ENCODE data around the gene EPHB1. TPM values are rescaled to one million over a fixed set of nuclear protein-coding genes. Genes with fewer than 3 reads are reported as not detected.

The EPHB1 gene
- polyA plus RNA-seq, 3 donors = 0.06 to 0.55 TPM; not detected in 1

DNA sequence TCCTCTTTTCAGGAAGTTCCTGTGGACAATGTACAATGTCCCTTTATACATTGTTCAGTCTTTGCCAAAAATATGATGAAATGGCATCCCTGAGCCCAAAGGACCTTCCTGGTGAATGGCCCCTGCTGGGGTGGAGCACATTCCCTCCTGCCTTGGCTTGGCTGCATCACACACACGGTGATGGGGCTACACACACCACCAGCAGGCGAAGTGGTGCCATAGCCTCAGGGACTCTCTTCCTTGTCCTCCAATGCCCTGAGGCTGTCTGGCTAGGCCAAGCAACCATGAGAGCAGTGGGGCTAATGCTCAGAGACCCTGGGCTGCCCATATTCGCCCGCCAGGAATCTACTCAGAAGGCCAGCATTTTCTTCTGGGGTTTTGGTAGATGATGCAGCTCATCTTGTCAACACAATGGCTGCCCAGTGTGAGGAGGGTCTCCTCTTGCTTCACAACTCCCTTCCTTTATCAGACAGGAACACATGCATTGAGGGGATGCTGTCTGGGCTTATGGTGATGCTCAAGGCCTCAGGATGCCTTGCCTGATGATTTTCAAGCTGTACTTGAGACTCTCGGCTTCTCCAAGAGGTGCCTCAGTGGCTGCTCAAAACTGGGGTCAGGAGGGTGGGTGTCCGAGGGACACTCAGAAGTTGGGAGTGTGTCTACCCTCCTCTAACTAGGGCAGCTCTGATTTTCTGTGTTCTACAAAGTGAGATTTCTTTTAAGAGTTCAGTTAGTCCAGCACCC is 40.9 kb upstream of the EPHB1 start:
- 64% methylated on average over 2 of the region's 6 CpGs for WGBS (ENCODE audit: insufficient coverage)
- Mint-ChIP-seq H3K4me1 (no peaks in the 10 kb centered on the region), H3K4me3 (no peak overlapping the region), H3K9me3 (peaks cover 0 to 2% (median 0%) of the 10 kb centered on the region in 7 donors), H3K36me3 (no peaks in the 10 kb centered on the region), H3K27me3 (ENCODE audit: low read depth in 3 of 3) (peaks cover 1 to 2% (median 2%) of the 10 kb centered on the region in 3 donors), H3K27ac (no peak overlapping the region)
- Histone ChIP-seq H3K4me2 (replicated peaks; ENCODE audit: extremely low read depth, low read length, poor library complexity, severe bottlenecking) (no peak overlapping the region), H3K4me3 (replicated peaks in 1 of 3; ENCODE audit: low read depth in 2 of 3, low read length in 3 of 3) (no peak overlapping the region), H3K27ac (ENCODE audit: low read depth in 1 of 2, low read length in 2 of 2) (no peak overlapping the region), H3K4me1 (ENCODE audit: control insufficient read depth in 1 of 2, insufficient read depth in 2 of 2, low read length in 2 of 2) (no peaks in the 10 kb centered on the region), H3K36me3 (replicated peaks in 1 of 2; ENCODE audit: control insufficient read depth in 1 of 2, insufficient read depth in 2 of 2, low read length in 2 of 2) (no peaks in the 10 kb centered on the region), H4K20me1 (ENCODE audit: insufficient read depth, low read length) (no peaks in the 10 kb centered on the region), H2AFZ (ENCODE audit: insufficient read depth, low read depth, low read length, poor library complexity, severe bottlenecking) (no peak overlapping the region), H3K27me3 (ENCODE audit: control insufficient read depth in 2 of 2, insufficient read depth in 2 of 2, low read length in 2 of 2) (no peaks in the 10 kb centered on the region), H3K9me3 (replicated peaks in 1 of 2; ENCODE audit: control insufficient read depth in 1 of 2, insufficient read depth in 1 of 2, low read length in 2 of 2) (no peaks in the 10 kb centered on the region), H3K79me2 (ENCODE audit: insufficient read depth, low read length) (no peaks in the 10 kb centered on the region), H3K9ac (ENCODE audit: insufficient read depth, low read length, poor library complexity, severe bottlenecking) (no peak overlapping the region)
- no peak for TF ChIP-seq CTCF (IDR thresholded peaks at IDR 0.05)
- intact Hi-C loops (cut with micrococcal nuclease) = no loop called here
- DNase-seq = no peak

DNA sequence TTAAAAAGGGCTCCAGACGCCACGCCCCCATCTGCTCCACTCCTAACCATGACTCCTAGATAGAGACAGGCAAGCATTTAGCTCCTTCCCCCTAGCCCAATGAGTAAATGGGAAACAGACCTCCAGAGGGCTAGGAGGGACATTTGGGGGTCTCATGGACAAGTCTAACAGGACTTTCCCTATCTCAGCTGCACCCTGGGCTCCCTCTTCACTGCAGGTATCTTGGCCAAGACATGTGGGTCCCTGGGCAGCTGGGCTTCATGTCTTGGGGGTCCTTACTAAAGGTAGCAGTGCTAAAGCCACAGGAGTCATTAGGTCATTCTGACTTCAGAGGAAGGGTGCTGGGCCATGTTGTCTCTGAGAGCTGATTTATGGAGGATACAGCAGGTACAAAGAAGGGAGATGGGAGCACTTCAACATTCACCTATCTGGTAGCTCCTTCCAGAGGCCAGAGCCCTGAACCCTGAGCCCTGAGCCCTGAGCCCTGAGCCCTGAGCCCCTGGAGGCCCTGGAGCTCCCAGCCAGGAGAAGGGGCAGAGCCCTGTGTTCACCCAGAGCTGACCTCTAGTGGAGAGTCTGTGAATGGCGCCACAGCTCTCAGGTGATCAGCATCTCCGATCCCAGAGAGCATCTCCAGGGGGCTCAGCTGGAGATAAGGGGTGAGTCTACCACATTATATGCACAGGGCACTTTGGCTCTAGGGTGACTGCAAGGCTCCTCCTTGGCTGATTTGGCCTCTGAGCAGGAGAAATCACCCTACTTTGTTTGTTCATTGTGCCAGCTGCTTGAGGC is 40.1 kb upstream of the EPHB1 start:
- TF ChIP-seq CTCF (IDR thresholded peaks at IDR 0.05) = peak; percentile 71
- Mint-ChIP-seq H3K36me3 (no peaks in the 10 kb centered on the region), H3K4me3 (peak overlapping the region in 1 of 2 donors; percentile 4), H3K9me3 (peaks cover 0 to 2% (median 0%) of the 10 kb centered on the region in 7 donors), H3K4me1 (no peaks in the 10 kb centered on the region), H3K27me3 (ENCODE audit: low read depth in 3 of 3) (peaks cover 0 to 2% (median 1%) of the 10 kb centered on the region in 3 donors), H3K27ac (no peak overlapping the region)
- Histone ChIP-seq H4K20me1 (ENCODE audit: insufficient read depth, low read length) (no peaks in the 10 kb centered on the region), H3K9ac (ENCODE audit: insufficient read depth, low read length, poor library complexity, severe bottlenecking) (no peak overlapping the region), H2AFZ (ENCODE audit: insufficient read depth, low read depth, low read length, poor library complexity, severe bottlenecking) (no peak overlapping the region), H3K4me1 (ENCODE audit: control insufficient read depth in 1 of 2, insufficient read depth in 2 of 2, low read length in 2 of 2) (no peaks in the 10 kb centered on the region), H3K4me3 (replicated peaks in 1 of 3; ENCODE audit: low read depth in 2 of 3, low read length in 3 of 3) (no peak overlapping the region), H3K36me3 (replicated peaks in 1 of 2; ENCODE audit: control insufficient read depth in 1 of 2, insufficient read depth in 2 of 2, low read length in 2 of 2) (no peaks in the 10 kb centered on the region), H3K9me3 (replicated peaks in 1 of 2; ENCODE audit: control insufficient read depth in 1 of 2, insufficient read depth in 1 of 2, low read length in 2 of 2) (no peaks in the 10 kb centered on the region), H3K27ac (ENCODE audit: low read depth in 1 of 2, low read length in 2 of 2) (no peak overlapping the region), H3K79me2 (ENCODE audit: insufficient read depth, low read length) (no peaks in the 10 kb centered on the region), H3K4me2 (replicated peaks; ENCODE audit: extremely low read depth, low read length, poor library complexity, severe bottlenecking) (no peak overlapping the region), H3K27me3 (ENCODE audit: control insufficient read depth in 2 of 2, insufficient read depth in 2 of 2, low read length in 2 of 2) (no peaks in the 10 kb centered on the region)
- intact Hi-C loops (cut with micrococcal nuclease) = no loop called here
- 0% methylated on average over 2 of the region's 4 CpGs for WGBS (ENCODE audit: insufficient coverage)
- peak in 2 of 3 donors; percentile 9 to 19 for DNase-seq
